H9 (cell line): ENCODE results near the gene DDX28. TPM values are rescaled to one million over a fixed set of nuclear protein-coding genes. Genes with fewer than 3 reads are reported as not detected.
A peak's percentile ranks its signal among the peaks of the same experiment; 100 is the strongest.

ENCODE experiments used
- DNase-seq: peaks from one replicate; pipeline ENCODE4 v3.0.0-alpha.2; 2017
- H2AFZ ChIP-seq: one replicate; pipeline ENCODE4 v1.6.1; 2013; ENCODE audit warnings: mild to moderate bottlenecking, low read length, control low read depth, moderate library complexity
- H2AK5ac ChIP-seq: 2 replicates; pipeline ENCODE4 v1.6.1; 2013; ENCODE audit warnings: low read length, control low read depth, mixed read lengths; ENCODE audit not compliant: insufficient read length
- H2BK120ac ChIP-seq: one replicate; pipeline ENCODE4 v1.6.1; 2013; ENCODE audit warnings: low read depth, mild to moderate bottlenecking, low read length, control low read depth, inconsistent platforms; ENCODE audit not compliant: poor library complexity, severe bottlenecking
- H2BK12ac ChIP-seq: 2 replicates; pipeline ENCODE4 v1.6.1; 2013; ENCODE audit warnings: low read length, control low read depth, mixed read lengths, low read depth; ENCODE audit not compliant: insufficient read length
- H2BK15ac ChIP-seq: 2 replicates; pipeline ENCODE4 v1.6.1; 2013; ENCODE audit warnings: low read depth, low read length, control low read depth
- H2BK20ac ChIP-seq: one replicate; pipeline ENCODE4 v1.6.1; 2013; ENCODE audit warnings: low read depth, mild to moderate bottlenecking, low read length, control low read depth, inconsistent platforms; ENCODE audit not compliant: poor library complexity, severe bottlenecking
- H2BK5ac ChIP-seq: 2 replicates; pipeline ENCODE4 v1.6.1; 2013; ENCODE audit warnings: low read length, control low read depth, mixed read lengths; ENCODE audit not compliant: insufficient read length
- H3K14ac ChIP-seq: 2 replicates; pipeline ENCODE4 v1.6.1; 2013; ENCODE audit warnings: low read length, control low read depth; ENCODE audit not compliant: insufficient read depth
- H3K18ac ChIP-seq: 2 replicates; pipeline ENCODE4 v1.6.1; 2013; ENCODE audit warnings: low read depth, mild to moderate bottlenecking, mixed read lengths, low read length, control low read depth; ENCODE audit not compliant: insufficient read length
- H3K23ac ChIP-seq: 2 replicates; pipeline ENCODE4 v1.6.1; 2013; ENCODE audit warnings: low read length, control low read depth, mixed read lengths, low read depth; ENCODE audit not compliant: insufficient read length
- H3K23me2 ChIP-seq: 2 replicates; pipeline ENCODE4 v1.6.1; 2013; ENCODE audit warnings: low read depth, mild to moderate bottlenecking, mixed read lengths, low read length, control low read depth; ENCODE audit not compliant: insufficient read length, poor library complexity, severe bottlenecking
- H3K27ac ChIP-seq: 2 replicates; pipeline ENCODE4 v1.5.1; 2013; ENCODE audit warnings: low read length, control low read depth, mixed read lengths, low read depth; ENCODE audit not compliant: insufficient read length
- H3K27me3 ChIP-seq: 2 replicates; pipeline ENCODE4 v1.6.1; 2013; ENCODE audit warnings: low read length, control low read depth, inconsistent platforms; ENCODE audit not compliant: insufficient read depth
- H3K4ac ChIP-seq: 2 replicates; pipeline ENCODE4 v1.6.1; 2013; ENCODE audit warnings: low read depth, mild to moderate bottlenecking, control low read depth, inconsistent platforms, low read length, moderate library complexity
- H3K4me1 ChIP-seq: 2 replicates; pipeline ENCODE4 v1.6.1; 2013; ENCODE audit warnings: low read length, control low read depth, inconsistent platforms; ENCODE audit not compliant: insufficient read depth
- H3K4me2 ChIP-seq: 2 replicates; pipeline ENCODE4 v1.6.1; 2013; ENCODE audit warnings: low read length, control low read depth, mixed read lengths; ENCODE audit not compliant: insufficient read length, insufficient read depth
- H3K56ac ChIP-seq: 2 replicates; pipeline ENCODE4 v1.6.1; 2013; ENCODE audit warnings: low read depth, mild to moderate bottlenecking, mixed read lengths, low read length, control low read depth; ENCODE audit not compliant: insufficient read length
- H3K79me1 ChIP-seq: 2 replicates; pipeline ENCODE4 v1.6.1; 2013; ENCODE audit warnings: low read depth, mild to moderate bottlenecking, moderate library complexity, low read length, control low read depth, inconsistent platforms; ENCODE audit not compliant: insufficient read depth, poor library complexity, severe bottlenecking
- H3K79me2 ChIP-seq: 2 replicates; pipeline ENCODE4 v1.6.1; 2013; ENCODE audit warnings: low read length, control low read depth, inconsistent platforms; ENCODE audit not compliant: insufficient read depth
- H3K9ac ChIP-seq: 2 replicates; pipeline ENCODE4 v1.6.1; 2013; ENCODE audit warnings: low read length, control low read depth, mixed read lengths; ENCODE audit not compliant: insufficient read length; ENCODE audit errors: extremely low read depth
- H3K9me3 ChIP-seq: one replicate; pipeline ENCODE4 v1.6.1; 2013; ENCODE audit warnings: low read depth, low read length, inconsistent platforms; ENCODE audit not compliant: control insufficient read depth
- H3T11ph ChIP-seq: one replicate; pipeline ENCODE4 v1.6.1; 2013; ENCODE audit warnings: mild to moderate bottlenecking, low read length, control low read depth, inconsistent platforms
- H4K20me1 ChIP-seq: one replicate; pipeline ENCODE4 v1.6.1; 2013; ENCODE audit not compliant: control insufficient read depth, insufficient read length, insufficient read depth
- H4K5ac ChIP-seq: 2 replicates; pipeline ENCODE4 v1.6.1; 2013; ENCODE audit warnings: low read depth, mild to moderate bottlenecking, mixed read lengths, low read length, control low read depth; ENCODE audit not compliant: insufficient read length
- H4K8ac ChIP-seq: replicated peaks from 2 replicates; pipeline ENCODE4 v1.6.1; 2013; ENCODE audit warnings: low read length, control low read depth, mixed read lengths, low read depth; ENCODE audit not compliant: insufficient read length
- H4K91ac ChIP-seq: 2 replicates; pipeline ENCODE4 v1.6.1; 2013; ENCODE audit warnings: low read depth, mild to moderate bottlenecking, moderate library complexity, mixed read lengths, low read length, control low read depth; ENCODE audit not compliant: insufficient read length
- H3K27ac Mint-ChIP-seq, 3 experiments: 2 replicates in 2 of 3; 3 replicates in 1 of 3; pipeline ENCODE4 v1.8.0; 2020 to 2021; ENCODE audit warnings: mixed read lengths in 3 of 3, mild to moderate bottlenecking in 1 of 3, moderate library complexity in 1 of 3
- H3K27me3 Mint-ChIP-seq: 2 replicates; pipeline ENCODE4 v1.8.0; 2021; ENCODE audit warnings: low read depth, mild to moderate bottlenecking, moderate library complexity, mixed read lengths
- H3K36me3 Mint-ChIP-seq, 3 experiments: 2 replicates in 2 of 3; 3 replicates in 1 of 3; pipeline ENCODE4 v1.8.0; 2020 to 2021; ENCODE audit warnings: low read depth in 3 of 3, mixed read lengths in 3 of 3; ENCODE audit not compliant: insufficient read depth in 1 of 3
- H3K4me1 Mint-ChIP-seq, 2 experiments: 2 replicates each; pipeline ENCODE4 v1.8.0; 2020; ENCODE audit warnings: mixed read lengths in 2 of 2
- H3K4me3 Mint-ChIP-seq, 2 experiments: 2 replicates in 1 of 2; 3 replicates in 1 of 2; pipeline ENCODE4 v1.8.0; 2020 to 2021; ENCODE audit warnings: mild to moderate bottlenecking in 2 of 2, mixed read lengths in 2 of 2, moderate library complexity in 1 of 2
- H3K9me3 Mint-ChIP-seq, 2 experiments: 2 replicates in 1 of 2; 3 replicates in 1 of 2; pipeline ENCODE4 v1.8.0; 2020; ENCODE audit warnings: mild to moderate bottlenecking in 2 of 2, mixed read lengths in 2 of 2, moderate library complexity in 1 of 2
- WGBS: extraction: QIAGEN DNeasy Blood & Tissue Kit; methylation state at CpG from one replicate; pipeline ENCODE4 v1.1.7; 2013; ENCODE audit warnings: missing lambda C conversion rate, low lambda C conversion rate, mixed read lengths; ENCODE audit not compliant: insufficient read length; ENCODE audit errors: extremely low coverage; 5-methylcytosine and 5-hydroxymethylcytosine counted together
- total RNA-seq: library from RNA; stranded (reverse); gene quantifications from 2 replicates; pipeline ENCODE4 v1.2.1, GENCODE V29; 2021
- TF ChIP-seq, protein P1 (sequence below): fragments of 200-600 bp; sonication (generic); conservative IDR thresholded peaks from 3 replicates; pipeline ENCODE4 v1.8.0; 2021; ENCODE audit warnings: antibody characterized with exemption, mild to moderate bottlenecking

Gene DDX28
- total RNA-seq, 1 experiment from 2014 or later, result 22.9 TPM

DNA sequence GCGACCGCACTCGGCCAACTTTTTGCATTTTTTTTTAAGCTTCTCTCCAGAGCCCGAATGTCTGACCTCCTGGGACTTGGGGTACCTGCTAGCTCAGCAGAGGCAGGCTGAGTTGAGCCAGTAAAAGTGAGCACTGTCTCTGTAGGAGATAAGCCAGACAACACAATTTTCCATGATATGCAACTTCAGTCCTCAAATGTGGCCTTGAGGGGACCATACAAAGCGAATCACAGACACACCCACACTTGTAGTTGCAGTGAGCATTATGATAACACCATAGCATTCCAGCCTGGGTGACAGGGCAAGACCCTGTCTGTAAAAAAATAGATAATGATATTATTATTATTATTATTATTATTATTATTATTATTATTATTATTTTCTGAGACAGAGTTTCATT is 26.4 kb downstream of the DDX28 start:
- no peak overlapping the region for H3K18ac ChIP-seq
- H3K36me3 Mint-ChIP-seq, result peaks cover 0 to 3% (median 0%) of the 10 kb centered on the region in 3 experiments; a peak in 2 of 7 replicates
- no peak overlapping the region for H3K4me2 ChIP-seq
- H2AK5ac ChIP-seq, result no peak overlapping the region
- TF ChIP-seq, protein P1, sequence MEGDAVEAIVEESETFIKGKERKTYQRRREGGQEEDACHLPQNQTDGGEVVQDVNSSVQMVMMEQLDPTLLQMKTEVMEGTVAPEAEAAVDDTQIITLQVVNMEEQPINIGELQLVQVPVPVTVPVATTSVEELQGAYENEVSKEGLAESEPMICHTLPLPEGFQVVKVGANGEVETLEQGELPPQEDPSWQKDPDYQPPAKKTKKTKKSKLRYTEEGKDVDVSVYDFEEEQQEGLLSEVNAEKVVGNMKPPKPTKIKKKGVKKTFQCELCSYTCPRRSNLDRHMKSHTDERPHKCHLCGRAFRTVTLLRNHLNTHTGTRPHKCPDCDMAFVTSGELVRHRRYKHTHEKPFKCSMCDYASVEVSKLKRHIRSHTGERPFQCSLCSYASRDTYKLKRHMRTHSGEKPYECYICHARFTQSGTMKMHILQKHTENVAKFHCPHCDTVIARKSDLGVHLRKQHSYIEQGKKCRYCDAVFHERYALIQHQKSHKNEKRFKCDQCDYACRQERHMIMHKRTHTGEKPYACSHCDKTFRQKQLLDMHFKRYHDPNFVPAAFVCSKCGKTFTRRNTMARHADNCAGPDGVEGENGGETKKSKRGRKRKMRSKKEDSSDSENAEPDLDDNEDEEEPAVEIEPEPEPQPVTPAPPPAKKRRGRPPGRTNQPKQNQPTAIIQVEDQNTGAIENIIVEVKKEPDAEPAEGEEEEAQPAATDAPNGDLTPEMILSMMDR, result no peak
- H2BK20ac ChIP-seq, result no peak overlapping the region
- H4K91ac ChIP-seq, result no peak overlapping the region
- peak overlapping the region in 1 of 3 experiments; percentile 67; a peak in 1 of 7 replicates for H3K27ac Mint-ChIP-seq
- no peaks in the 10 kb centered on the region for H3K23me2 ChIP-seq
- H3K79me2 ChIP-seq, result no peaks in the 10 kb centered on the region
- H3K27ac ChIP-seq, result no peak overlapping the region
- no peak overlapping the region for H2AFZ ChIP-seq
- H3K4ac ChIP-seq, result no peak overlapping the region
- no peak overlapping the region for H3K56ac ChIP-seq
- no peak overlapping the region for H3K23ac ChIP-seq
- H2BK15ac ChIP-seq, result no peak overlapping the region
- peaks cover 0 to 2% of the 10 kb centered on the region in 2 experiments; a peak in 1 of 4 replicates for H3K4me1 Mint-ChIP-seq
- H3K9me3 Mint-ChIP-seq, result no peaks in the 10 kb centered on the region; a peak in 1 of 5 replicates
- no peaks in the 10 kb centered on the region for H3K9me3 ChIP-seq
- no peak overlapping the region for H4K8ac ChIP-seq
- no peaks in the 10 kb centered on the region for H4K20me1 ChIP-seq
- peaks cover 23% of the 10 kb centered on the region for H3K27me3 Mint-ChIP-seq
- DNase-seq, result no peak
- H2BK120ac ChIP-seq, result no peak overlapping the region
- no peak overlapping the region for H3K4me3 Mint-ChIP-seq
- H3K9ac ChIP-seq, result no peak overlapping the region
- no peaks in the 10 kb centered on the region for H3K27me3 ChIP-seq
- H2BK5ac ChIP-seq, result no peak overlapping the region
- H3K79me1 ChIP-seq, result no peaks in the 10 kb centered on the region
- no peak overlapping the region for H4K5ac ChIP-seq
- WGBS, result no CpG with 5 or more reads among the region's 5 CpGs
- H3K14ac ChIP-seq, result no peak overlapping the region
- no peak overlapping the region for H3T11ph ChIP-seq
- no peaks in the 10 kb centered on the region for H3K4me1 ChIP-seq
- no peak overlapping the region for H2BK12ac ChIP-seq
